GM15510 (cell line): ENCODE results near the gene FAF1.

ENCODE experiments used
- POLR2A ChIP-seq: IDR thresholded peaks from 3 replicates; pipeline ENCODE4 v1.6.1; 2011; ENCODE audit warnings: borderline replicate concordance; ENCODE audit not compliant: insufficient read length; ENCODE audit errors: extremely low read depth

Gene FAF1

GRCh38 chr1:50474859-50475809 is 484.9 kb downstream of the FAF1 start:
- TF ChIP-seq POLR2A = no peak

GRCh38 chr1:50473513-50473912 is 486.6 kb downstream of the FAF1 start:
- TF ChIP-seq POLR2A = no peak

- no peak for TF ChIP-seq POLR2A
Measured at GRCh38 chr1:50471967-50472366, 488.1 kb downstream of the FAF1 start.

- TF ChIP-seq POLR2A = no peak
Measured at GRCh38 chr1:50462964-50463363, 497.1 kb downstream of the FAF1 start.

GRCh38 chr1:50458507-50458906 is 501.6 kb downstream of the FAF1 start:
- TF ChIP-seq POLR2A = no peak

GRCh38 chr1:50454911-50455310 is 505.2 kb downstream of the FAF1 start:
- no peak for TF ChIP-seq POLR2A

- TF ChIP-seq POLR2A = no peak
Measured at GRCh38 chr1:50453266-50453665, 506.8 kb downstream of the FAF1 start.

GRCh38 chr1:50452700-50453099 is 507.4 kb downstream of the FAF1 start:
- no peak for TF ChIP-seq POLR2A

GRCh38 chr1:50450861-50451653 is 509.0 kb downstream of the FAF1 start:
- TF ChIP-seq POLR2A = no peak

- no peak for TF ChIP-seq POLR2A
Measured at GRCh38 chr1:50447961-50448360, 512.1 kb downstream of the FAF1 start.

GRCh38 chr1:50441183-50441582 is 518.9 kb downstream of the FAF1 start:
- no peak for TF ChIP-seq POLR2A

- TF ChIP-seq POLR2A = no peak
Measured at GRCh38 chr1:50438945-50439344, 521.1 kb downstream of the FAF1 start.

- no peak for TF ChIP-seq POLR2A
Measured at GRCh38 chr1:50436489-50436888, 523.6 kb downstream of the FAF1 start.

- TF ChIP-seq POLR2A = no peak
Measured at GRCh38 chr1:50430010-50430405, 530.1 kb downstream of the FAF1 start.

GRCh38 chr1:50427818-50428779 is 532.0 kb downstream of the FAF1 start:
- TF ChIP-seq POLR2A = no peak

GRCh38 chr1:50427086-50427817 is 532.8 kb downstream of the FAF1 start:
- no peak for TF ChIP-seq POLR2A
